SK-N-SH treated with all-trans-retinoic acid at 6 μM for 48 hours (cell line): ENCODE measurements around the gene GBF1.

ENCODE experiments used
- ATAC-seq: fragments of 200-7000 bp; cut with Tn5 transposase; 3 replicates; pipeline ENCODE4 v1.9.1; 2020; ENCODE audit warnings: mild to moderate bottlenecking, moderate library complexity
- ARNTL ChIP-seq: fragments of 450-650 bp; formaldehyde crosslinking; IDR thresholded peaks from 2 replicates; pipeline ENCODE4 v1.5.0; 2020; ENCODE audit warnings: low read depth, mild to moderate bottlenecking, moderate library complexity, borderline replicate concordance
- BACH2 ChIP-seq: fragments of 250-450 bp; sonication (Bioruptor Pico); IDR thresholded peaks from 2 replicates; pipeline ENCODE4 v1.9.0; 2021; ENCODE audit warnings: mild to moderate bottlenecking, borderline replicate concordance
- CSDC2 ChIP-seq: fragments of 250-450 bp; sonication (Bioruptor Pico); IDR thresholded peaks from 2 replicates; pipeline ENCODE4 v1.5.0; 2020; ENCODE audit warnings: mild to moderate bottlenecking, moderate library complexity
- ESRRG ChIP-seq: fragments of 250-450 bp; sonication (Bioruptor Pico); IDR thresholded peaks from 2 replicates; pipeline ENCODE4 v1.6.1; 2021; ENCODE audit warnings: mild to moderate bottlenecking
- GLIS3 ChIP-seq: fragments of 250-450 bp; sonication (Bioruptor Pico); IDR thresholded peaks from 2 replicates; pipeline ENCODE4 v1.5.0; 2020; ENCODE audit warnings: mild to moderate bottlenecking, moderate library complexity
- ISL1 ChIP-seq: fragments of 250-450 bp; sonication (Bioruptor Pico); IDR thresholded peaks from 2 replicates; pipeline ENCODE4 v2.1.2; 2022; ENCODE audit warnings: mild to moderate bottlenecking, moderate library complexity
- OSR1 ChIP-seq: fragments of 250-450 bp; sonication (Bioruptor Pico); IDR thresholded peaks from 2 replicates; pipeline ENCODE4 v1.8.0; 2022; ENCODE audit warnings: moderate library complexity, mild to moderate bottlenecking, inconsistent platforms
- PPARA ChIP-seq: fragments of 250-450 bp; sonication (Bioruptor Pico); IDR thresholded peaks from 2 replicates; pipeline ENCODE4 v1.5.0; 2020; ENCODE audit warnings: mild to moderate bottlenecking, borderline replicate concordance
- SNAI2 ChIP-seq: fragments of 250-450 bp; sonication (Bioruptor Pico); IDR thresholded peaks from 2 replicates; pipeline ENCODE4 v1.5.0; 2020; ENCODE audit warnings: mild to moderate bottlenecking, moderate library complexity
- TCF4 ChIP-seq: fragments of 250-450 bp; sonication (Bioruptor Pico); IDR thresholded peaks from 2 replicates; pipeline ENCODE4 v1.8.0; 2021; ENCODE audit warnings: mild to moderate bottlenecking, moderate library complexity, borderline replicate concordance
- TOX ChIP-seq: fragments of 250-450 bp; sonication (Bioruptor Pico); IDR thresholded peaks from 2 replicates; pipeline ENCODE4 v1.8.0; 2021; ENCODE audit warnings: mild to moderate bottlenecking, moderate library complexity, borderline replicate concordance
- ZC3H10 ChIP-seq: fragments of 250-450 bp; sonication (Bioruptor Pico); IDR thresholded peaks from 2 replicates; pipeline ENCODE4 v1.5.1; 2021; ENCODE audit warnings: mild to moderate bottlenecking, moderate library complexity
- ZFP30 ChIP-seq: fragments of 450-650 bp; formaldehyde crosslinking; IDR thresholded peaks from 2 replicates; pipeline ENCODE4 v1.5.0; 2022; ENCODE audit warnings: mild to moderate bottlenecking, moderate library complexity
- ZNF565 ChIP-seq: fragments of 450-650 bp; formaldehyde crosslinking; conservative IDR thresholded peaks from 2 replicates; pipeline ENCODE4 v1.5.0; 2020; ENCODE audit warnings: low read depth, mild to moderate bottlenecking, moderate library complexity
- ZNF8 ChIP-seq: fragments of 450-650 bp; formaldehyde crosslinking; IDR thresholded peaks from 2 replicates; pipeline ENCODE4 v1.5.0; 2020; ENCODE audit warnings: mild to moderate bottlenecking, moderate library complexity
- TF ChIP-seq, protein P1 (sequence below): fragments of 250-450 bp; sonication (Bioruptor Pico); IDR thresholded peaks from 2 replicates; pipeline ENCODE4 v1.8.0; 2020; ENCODE audit warnings: mild to moderate bottlenecking, moderate library complexity, borderline replicate concordance
- TF ChIP-seq, protein P2 (sequence below): fragments of 250-450 bp; sonication (Bioruptor Pico); IDR thresholded peaks from 2 replicates; pipeline ENCODE4 v1.8.0; 2021; ENCODE audit warnings: low read depth, mild to moderate bottlenecking, moderate library complexity, borderline replicate concordance
- TF ChIP-seq, protein P3 (sequence below): fragments of 250-450 bp; sonication (Bioruptor Pico); IDR thresholded peaks from 2 replicates; pipeline ENCODE4 v1.5.0; 2020; ENCODE audit warnings: mild to moderate bottlenecking, moderate library complexity
- TF ChIP-seq, protein P4 (sequence below): fragments of 250-450 bp; sonication (Bioruptor Pico); IDR thresholded peaks from 2 replicates; pipeline ENCODE4 v1.5.1; 2021; ENCODE audit warnings: mild to moderate bottlenecking, moderate library complexity
- TF ChIP-seq, protein P5 (sequence below): fragments of 250-450 bp; sonication (Bioruptor Pico); IDR thresholded peaks from 2 replicates; pipeline ENCODE4 v1.5.1; 2020; ENCODE audit warnings: low read depth, mild to moderate bottlenecking, moderate library complexity

GBF1 gene

DNA sequence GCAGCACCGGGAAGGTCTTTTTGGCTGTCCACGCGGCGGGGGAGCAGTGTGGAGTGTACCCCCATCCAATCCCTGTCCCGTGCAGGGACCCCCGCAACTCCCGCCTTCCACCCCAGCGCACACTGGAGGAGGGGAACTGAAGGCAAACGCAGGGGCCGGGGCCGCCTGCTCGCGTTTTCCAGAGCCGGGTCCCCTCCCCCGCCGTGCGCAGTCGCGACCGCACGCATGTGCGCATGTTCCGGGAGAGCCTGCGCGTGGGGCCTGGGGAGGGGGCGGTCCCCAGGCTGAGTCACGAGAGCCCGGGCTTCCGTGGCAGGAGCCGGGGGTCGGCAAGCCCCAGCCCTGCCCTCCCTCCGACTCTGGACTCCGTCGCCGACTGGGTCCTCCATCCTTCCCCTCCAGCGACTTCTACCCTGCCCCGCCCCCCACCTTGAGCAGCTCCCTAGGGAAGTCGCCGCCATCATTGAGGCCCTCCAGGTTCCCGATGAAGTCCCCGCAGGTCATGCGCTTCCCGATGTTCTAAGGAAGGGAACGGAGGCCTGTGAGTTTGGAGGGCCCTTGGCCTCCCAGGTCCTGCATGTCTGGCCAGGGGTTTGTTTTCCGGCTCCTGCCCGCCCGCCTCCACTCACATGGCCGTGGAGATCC is 165.2 kb downstream of the GBF1 start (continued):
- TF ChIP-seq ARNTL (CRISPR knock-in tag): no peak
- TF ChIP-seq SNAI2 (CRISPR knock-in tag): no peak

DNA sequence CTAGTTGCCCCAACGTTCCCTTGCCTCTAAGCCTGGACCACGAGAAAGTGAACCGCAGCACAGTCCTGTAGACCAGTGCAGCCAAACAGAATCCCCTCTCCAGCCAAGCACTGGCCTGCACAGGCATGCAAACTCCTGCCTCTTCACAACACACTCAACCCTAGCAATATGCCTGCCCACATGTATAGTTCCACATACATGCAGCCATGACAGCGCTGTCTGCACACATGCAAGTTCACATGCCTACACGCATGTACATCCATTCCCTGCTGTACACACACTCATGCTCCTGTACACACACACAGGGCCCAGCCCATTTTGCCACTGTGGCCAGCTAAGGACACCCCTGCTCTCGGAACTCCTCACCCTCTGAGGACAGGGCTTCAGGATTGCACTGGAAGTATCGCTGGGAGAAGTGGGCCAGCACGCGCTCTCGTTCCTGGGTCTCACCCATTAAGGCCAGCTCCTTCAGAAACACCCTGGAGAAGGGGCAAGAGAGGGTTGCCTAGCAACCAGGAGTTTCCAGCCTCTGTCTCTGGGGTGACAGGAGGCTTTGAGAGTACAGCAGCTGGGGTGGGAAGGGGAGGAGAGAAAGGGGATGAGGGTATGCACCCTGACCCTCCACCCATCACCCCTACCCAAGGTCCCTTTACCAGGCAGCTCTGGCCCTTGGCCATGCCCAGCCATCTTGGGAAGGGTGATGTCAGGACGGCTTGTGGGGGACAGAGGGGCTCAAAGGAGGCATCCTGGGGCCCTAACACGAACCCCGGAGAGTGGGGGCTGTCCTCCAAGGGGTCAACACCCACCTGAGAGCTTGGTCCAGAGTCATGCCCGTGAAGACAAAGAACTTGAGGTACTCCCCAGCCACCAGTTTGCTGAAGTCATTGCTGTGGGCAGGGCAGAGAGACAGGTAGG is 166.3 kb downstream of the GBF1 start:
- TF ChIP-seq ZFP30 (no peak), OSR1 (CRISPR knock-in tag) (no peak), ZC3H10 (no peak), TCF4 (CRISPR knock-in tag) (no peak), ESRRG (CRISPR knock-in tag) (no peak), TOX (CRISPR knock-in tag) (no peak)
- TF ChIP-seq, protein P1, sequence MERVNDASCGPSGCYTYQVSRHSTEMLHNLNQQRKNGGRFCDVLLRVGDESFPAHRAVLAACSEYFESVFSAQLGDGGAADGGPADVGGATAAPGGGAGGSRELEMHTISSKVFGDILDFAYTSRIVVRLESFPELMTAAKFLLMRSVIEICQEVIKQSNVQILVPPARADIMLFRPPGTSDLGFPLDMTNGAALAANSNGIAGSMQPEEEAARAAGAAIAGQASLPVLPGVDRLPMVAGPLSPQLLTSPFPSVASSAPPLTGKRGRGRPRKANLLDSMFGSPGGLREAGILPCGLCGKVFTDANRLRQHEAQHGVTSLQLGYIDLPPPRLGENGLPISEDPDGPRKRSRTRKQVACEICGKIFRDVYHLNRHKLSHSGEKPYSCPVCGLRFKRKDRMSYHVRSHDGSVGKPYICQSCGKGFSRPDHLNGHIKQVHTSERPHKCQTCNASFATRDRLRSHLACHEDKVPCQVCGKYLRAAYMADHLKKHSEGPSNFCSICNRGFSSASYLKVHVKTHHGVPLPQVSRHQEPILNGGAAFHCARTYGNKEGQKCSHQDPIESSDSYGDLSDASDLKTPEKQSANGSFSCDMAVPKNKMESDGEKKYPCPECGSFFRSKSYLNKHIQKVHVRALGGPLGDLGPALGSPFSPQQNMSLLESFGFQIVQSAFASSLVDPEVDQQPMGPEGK (CRISPR knock-in tag): no peak
- TF ChIP-seq, protein P2, sequence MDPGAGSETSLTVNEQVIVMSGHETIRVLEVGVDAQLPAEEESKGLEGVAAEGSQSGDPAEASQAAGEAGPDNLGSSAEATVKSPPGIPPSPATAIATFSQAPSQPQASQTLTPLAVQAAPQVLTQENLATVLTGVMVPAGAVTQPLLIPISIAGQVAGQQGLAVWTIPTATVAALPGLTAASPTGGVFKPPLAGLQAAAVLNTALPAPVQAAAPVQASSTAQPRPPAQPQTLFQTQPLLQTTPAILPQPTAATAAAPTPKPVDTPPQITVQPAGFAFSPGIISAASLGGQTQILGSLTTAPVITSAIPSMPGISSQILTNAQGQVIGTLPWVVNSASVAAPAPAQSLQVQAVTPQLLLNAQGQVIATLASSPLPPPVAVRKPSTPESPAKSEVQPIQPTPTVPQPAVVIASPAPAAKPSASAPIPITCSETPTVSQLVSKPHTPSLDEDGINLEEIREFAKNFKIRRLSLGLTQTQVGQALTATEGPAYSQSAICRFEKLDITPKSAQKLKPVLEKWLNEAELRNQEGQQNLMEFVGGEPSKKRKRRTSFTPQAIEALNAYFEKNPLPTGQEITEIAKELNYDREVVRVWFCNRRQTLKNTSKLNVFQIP (CRISPR knock-in tag): no peak
- TF ChIP-seq, protein P3, sequence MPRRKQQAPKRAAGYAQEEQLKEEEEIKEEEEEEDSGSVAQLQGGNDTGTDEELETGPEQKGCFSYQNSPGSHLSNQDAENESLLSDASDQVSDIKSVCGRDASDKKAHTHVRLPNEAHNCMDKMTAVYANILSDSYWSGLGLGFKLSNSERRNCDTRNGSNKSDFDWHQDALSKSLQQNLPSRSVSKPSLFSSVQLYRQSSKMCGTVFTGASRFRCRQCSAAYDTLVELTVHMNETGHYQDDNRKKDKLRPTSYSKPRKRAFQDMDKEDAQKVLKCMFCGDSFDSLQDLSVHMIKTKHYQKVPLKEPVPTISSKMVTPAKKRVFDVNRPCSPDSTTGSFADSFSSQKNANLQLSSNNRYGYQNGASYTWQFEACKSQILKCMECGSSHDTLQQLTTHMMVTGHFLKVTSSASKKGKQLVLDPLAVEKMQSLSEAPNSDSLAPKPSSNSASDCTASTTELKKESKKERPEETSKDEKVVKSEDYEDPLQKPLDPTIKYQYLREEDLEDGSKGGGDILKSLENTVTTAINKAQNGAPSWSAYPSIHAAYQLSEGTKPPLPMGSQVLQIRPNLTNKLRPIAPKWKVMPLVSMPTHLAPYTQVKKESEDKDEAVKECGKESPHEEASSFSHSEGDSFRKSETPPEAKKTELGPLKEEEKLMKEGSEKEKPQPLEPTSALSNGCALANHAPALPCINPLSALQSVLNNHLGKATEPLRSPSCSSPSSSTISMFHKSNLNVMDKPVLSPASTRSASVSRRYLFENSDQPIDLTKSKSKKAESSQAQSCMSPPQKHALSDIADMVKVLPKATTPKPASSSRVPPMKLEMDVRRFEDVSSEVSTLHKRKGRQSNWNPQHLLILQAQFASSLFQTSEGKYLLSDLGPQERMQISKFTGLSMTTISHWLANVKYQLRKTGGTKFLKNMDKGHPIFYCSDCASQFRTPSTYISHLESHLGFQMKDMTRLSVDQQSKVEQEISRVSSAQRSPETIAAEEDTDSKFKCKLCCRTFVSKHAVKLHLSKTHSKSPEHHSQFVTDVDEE (CRISPR knock-in tag): no peak
- ATAC-seq: no peak

DNA sequence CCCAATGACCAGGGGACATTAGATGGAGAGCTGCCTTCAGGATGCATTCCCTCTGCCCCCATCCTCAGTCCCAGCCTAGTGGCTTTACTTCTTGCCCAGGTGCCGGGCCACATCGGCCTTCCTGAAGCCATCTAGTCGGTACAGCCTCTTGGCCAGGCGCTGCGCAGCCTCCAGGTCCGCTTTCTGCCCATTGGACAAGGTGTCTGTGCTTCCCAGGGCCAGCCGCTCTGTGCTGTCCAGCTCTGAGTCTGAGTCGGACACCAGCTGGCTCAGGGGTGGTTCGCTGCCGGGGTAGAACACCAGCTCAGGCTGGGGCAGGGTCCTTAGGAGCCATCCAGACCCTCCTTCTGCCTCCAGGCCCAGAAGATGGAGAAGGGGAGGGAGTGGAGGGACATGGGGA is 167.0 kb downstream of the GBF1 start:
- ATAC-seq: no peak
- TF ChIP-seq ZNF565 (CRISPR knock-in tag): no peak
- TF ChIP-seq OSR1 (CRISPR knock-in tag): no peak
- TF ChIP-seq, protein P1 (CRISPR knock-in tag): no peak
- TF ChIP-seq, protein P4, sequence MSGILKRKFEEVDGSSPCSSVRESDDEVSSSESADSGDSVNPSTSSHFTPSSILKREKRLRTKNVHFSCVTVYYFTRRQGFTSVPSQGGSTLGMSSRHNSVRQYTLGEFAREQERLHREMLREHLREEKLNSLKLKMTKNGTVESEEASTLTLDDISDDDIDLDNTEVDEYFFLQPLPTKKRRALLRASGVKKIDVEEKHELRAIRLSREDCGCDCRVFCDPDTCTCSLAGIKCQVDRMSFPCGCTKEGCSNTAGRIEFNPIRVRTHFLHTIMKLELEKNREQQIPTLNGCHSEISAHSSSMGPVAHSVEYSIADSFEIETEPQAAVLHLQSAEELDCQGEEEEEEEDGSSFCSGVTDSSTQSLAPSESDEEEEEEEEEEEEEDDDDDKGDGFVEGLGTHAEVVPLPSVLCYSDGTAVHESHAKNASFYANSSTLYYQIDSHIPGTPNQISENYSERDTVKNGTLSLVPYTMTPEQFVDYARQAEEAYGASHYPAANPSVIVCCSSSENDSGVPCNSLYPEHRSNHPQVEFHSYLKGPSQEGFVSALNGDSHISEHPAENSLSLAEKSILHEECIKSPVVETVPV (CRISPR knock-in tag): no peak
- no peak for TF ChIP-seq ARNTL (CRISPR knock-in tag)
- no peak for TF ChIP-seq TOX (CRISPR knock-in tag)
- no peak for TF ChIP-seq GLIS3
- no peak for TF ChIP-seq ZC3H10
- TF ChIP-seq ZNF8 (CRISPR knock-in tag): no peak
- no peak for TF ChIP-seq ISL1 (CRISPR knock-in tag)
- no peak for TF ChIP-seq BACH2
- TF ChIP-seq, protein P2 (CRISPR knock-in tag): no peak
- TF ChIP-seq, protein P5, sequence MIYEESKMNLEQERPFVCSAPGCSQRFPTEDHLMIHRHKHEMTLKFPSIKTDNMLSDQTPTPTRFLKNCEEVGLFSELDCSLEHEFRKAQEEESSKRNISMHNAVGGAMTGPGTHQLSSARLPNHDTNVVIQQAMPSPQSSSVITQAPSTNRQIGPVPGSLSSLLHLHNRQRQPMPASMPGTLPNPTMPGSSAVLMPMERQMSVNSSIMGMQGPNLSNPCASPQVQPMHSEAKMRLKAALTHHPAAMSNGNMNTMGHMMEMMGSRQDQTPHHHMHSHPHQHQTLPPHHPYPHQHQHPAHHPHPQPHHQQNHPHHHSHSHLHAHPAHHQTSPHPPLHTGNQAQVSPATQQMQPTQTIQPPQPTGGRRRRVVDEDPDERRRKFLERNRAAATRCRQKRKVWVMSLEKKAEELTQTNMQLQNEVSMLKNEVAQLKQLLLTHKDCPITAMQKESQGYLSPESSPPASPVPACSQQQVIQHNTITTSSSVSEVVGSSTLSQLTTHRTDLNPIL (CRISPR knock-in tag): no peak
- TF ChIP-seq PPARA (CRISPR knock-in tag): no peak
- TF ChIP-seq CSDC2: no peak
